LHCN-M2 (cell line): ENCODE data around the gene CD2. TPM values are rescaled to one million over a fixed set of nuclear protein-coding genes. Genes with fewer than 3 reads are reported as not detected.
"Not testable (repeated sequence)": the region's sequence is repeated elsewhere in the genome, so short reads cannot be mapped to it uniquely, and the experiment has no call there.

Experiments used
- DNase-seq: peaks from one replicate; pipeline ENCODE4 v3.0.0-alpha.2; 2012; ENCODE audit warnings: low read depth
- total RNA-seq: library from RNA; depleted of rRNA; stranded (reverse); fragments of >200 nt; gene quantifications from 2 replicates; pipeline ENCODE4 v1.2.3, GENCODE V29; 2014

The CD2 gene
- total RNA-seq, 1 experiment from 2014 or later, result not detected

DNA sequence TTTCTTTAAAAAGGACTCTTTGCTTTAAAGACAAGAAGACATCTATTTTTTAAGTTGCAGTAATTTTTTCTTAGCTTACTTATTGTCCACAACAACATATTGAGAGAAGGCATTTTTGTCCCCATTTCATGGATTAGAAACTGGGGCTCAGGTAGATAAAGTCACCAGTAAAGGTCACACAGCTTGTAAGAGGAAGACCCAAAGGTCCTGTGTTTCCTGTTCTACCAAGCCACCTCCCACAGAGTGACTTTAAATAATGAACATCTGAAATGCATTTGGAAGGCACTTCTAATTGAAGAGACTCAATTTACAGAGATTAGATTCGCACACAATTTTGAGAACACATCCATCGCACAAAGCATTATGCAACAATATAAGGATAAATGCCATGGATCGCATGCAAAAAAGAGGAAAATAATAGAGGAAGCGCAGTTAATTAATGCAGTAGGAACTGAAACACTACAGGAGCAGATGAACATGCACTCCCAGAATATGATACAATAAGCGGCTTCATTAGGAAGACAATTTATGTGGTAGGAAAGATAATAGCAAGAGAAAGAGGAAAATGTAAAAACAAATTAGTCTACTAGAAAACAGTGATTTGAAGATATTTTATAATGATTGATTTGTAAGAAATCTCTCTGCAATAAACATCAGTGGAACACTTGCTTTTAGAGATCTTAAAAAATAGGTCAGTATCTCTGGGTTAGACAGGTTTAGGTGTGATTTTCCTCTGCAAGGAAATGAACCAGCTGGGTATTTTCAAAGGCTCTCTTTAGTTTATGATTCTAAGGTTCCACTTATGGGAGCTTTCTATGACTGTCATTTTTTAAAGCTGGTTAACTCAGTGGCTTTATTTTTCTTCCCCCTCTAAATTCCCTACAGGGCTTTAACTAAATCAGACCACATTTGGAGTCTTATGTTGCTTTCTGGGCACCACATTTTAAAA, 27.1 kb upstream of the CD2 start:
- DNase-seq, result no peak

DNA sequence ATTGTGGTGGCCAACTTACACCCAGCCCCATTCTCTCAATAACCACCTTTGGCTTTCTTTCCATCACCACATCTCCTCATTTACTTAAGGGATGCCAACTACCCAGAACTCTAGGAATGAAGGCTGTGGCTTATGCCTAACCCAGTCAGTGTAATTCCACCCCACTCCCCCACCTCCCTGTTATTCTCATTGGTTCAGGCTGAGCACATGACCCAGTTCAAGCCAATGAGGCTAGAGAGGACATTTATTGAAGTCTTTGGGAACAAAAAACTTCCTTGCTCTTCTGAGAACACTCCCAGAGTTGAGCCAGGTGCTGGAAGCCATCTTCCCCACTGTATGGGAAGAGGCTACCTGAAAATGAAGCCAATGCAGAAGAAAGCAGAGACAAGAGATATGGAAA, 22.8 kb upstream of the CD2 start:
- DNase-seq, result no peak

GRCh38 chr1:116732726-116733125, 21.5 kb upstream of the CD2 start:
- no peak for DNase-seq

- no peak for DNase-seq
Observed at GRCh38 chr1:116733476-116734365, 20.5 kb upstream of the CD2 start.

GRCh38 chr1:116735246-116735645, 19.0 kb upstream of the CD2 start:
- no peak for DNase-seq

DNA sequence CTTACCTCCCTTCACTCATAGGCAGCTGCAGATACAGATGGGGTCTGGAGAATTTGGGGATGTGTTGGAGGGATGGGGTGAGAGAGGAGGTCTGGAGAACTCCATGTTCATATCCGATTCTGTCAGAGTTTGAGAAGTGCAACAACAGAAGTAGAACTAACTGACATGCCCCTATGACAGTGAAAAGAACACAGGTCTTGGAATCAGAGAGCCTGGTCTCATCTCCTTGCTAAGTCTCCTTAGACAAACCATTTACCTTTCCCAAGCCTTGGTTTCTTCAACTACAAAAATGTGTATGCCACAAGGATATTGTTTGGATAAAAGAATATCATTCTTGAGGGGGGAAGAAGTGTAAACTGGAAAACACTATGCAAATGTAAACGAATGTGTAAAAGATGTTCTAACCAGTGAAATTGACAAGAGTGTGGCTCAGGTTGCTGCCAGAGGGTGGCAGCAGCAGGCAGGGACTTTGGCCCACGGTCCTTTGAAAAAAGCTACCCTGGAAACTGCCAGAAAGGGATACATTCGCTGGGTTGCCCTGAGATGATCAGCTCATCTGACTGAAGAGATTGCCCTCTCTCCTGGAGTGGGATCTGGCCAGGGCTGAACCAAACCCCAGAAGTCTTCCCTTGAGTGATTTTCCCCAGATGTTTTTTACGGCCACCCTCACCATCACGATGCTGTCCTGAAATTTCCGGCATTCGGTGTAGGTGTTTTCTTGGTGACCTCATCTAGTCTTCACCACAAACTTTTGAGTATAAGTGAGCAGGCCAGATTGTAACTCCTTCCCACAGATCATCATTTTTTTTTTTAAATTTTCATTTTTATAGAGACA, 17.0 kb upstream of the CD2 start:
- DNase-seq, result peak; percentile 34

DNA sequence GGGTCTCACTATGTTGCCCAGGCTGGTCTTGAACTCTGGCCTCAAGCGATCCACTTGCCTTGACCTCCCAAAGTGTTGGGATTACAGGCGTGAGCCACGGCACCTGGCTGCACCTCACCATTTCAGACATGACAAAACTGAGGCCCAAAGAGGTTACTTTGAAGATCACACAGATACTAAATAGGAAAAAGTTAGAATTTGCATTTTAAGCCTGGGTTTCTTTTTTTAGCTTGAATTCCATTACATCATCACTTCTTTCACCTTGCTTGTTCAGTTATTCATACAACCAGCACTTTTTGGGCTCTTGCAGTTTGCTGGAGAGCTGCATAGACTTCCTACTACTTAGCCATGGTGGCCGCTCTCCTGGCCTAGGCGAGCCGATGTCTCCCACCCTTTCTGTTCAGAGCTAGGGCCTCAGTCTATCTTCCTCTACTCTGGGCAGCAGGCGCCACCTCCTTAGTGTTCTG, 16.3 kb upstream of the CD2 start:
- DNase-seq, result no peak

DNA sequence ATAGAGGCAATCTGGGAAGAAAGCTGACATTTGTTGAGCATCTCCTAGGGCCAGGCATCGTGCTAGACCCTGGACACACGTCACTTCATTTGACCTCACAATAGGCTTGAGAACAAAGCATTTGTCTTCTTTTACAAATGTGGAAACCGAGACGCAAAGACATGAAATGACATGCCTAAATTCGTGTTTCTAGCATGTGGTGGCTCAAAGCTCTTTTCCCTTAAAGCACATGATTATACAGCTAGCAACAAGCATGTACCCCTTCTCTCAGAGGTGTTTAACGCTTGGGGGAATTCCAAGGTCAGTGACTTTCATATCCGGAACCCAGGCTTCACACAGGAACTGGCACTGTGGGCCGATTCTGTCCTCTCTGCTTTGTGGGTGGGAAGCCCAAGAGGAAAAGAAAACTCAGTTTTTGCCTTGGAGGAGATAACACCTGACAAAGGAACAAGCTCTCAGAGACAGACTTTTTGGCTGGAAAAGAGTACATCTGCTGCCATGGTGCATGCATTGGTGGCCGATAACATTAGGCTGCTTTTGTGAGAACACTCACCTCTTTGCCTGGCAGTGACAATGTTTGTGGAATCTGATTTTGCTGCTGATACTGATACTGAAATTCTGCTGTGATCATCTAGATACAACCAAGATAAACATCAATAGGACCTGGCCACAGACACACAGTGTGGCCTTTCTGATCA, 15.4 kb upstream of the CD2 start:
- no peak for DNase-seq

GRCh38 chr1:116739371-116740012, 14.7 kb upstream of the CD2 start:
- no peak for DNase-seq

GRCh38 chr1:116740296-116740695, 13.9 kb upstream of the CD2 start:
- no peak for DNase-seq

GRCh38 chr1:116740746-116741145, 13.5 kb upstream of the CD2 start:
- DNase-seq, result no peak

DNA sequence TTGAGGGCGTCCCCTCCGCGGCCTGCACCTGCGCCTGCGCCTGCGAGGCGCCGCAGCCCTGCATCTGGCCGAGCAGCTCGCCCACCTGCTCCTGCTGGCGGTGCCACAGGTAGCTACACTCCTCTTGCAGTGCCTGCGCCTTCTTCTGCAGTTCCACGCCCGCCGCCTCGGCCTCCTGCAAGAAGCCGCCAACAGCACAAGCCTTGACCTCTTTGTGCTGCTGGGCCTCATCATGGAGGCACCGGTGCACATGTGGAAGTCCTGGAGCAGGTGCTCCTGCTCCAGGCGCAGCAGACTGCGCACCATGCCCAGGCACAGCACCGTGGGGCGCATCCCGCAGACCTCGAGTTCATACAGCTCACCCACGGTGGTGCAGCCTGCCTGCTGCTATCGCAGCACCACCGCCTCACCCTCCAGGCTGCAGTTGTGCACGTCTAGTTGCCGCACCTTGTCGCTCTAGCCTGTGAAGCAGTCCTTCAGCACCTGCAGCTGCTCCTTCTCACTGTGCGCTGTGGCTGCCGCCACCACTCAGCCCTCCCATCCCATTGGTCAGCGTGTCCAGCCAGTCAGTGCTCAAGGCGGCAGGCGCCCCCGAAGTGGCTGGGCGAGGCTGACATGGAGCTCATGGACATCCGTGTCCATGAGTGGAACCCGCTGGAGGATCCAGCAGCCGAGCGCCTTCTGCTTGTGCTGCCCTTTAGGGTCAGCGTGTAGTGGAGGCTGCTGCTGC, 12.2 kb upstream of the CD2 start:
- no peak for DNase-seq

- no peak for DNase-seq
Observed at GRCh38 chr1:116743535-116743934, 10.7 kb upstream of the CD2 start.

DNA sequence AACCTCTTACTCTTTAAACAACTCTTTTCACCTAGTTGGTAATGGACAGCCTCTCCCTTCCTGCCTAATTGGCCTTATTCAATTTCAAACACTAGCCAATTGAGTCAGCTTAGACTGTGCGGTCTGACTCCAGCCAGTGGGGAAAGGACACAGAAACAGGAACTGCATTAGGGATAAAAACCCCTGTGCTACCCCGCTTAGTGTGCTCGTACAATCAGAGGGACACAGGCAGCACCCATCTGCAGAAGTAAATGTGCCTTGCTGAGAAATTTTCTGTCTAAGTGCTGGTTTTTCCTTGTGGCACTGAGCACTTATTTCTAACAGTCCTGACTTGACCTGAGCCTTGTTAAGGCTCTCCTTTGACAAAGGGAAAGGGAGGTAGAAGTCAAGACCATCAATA, 6.0 kb upstream of the CD2 start:
- no peak for DNase-seq

DNA sequence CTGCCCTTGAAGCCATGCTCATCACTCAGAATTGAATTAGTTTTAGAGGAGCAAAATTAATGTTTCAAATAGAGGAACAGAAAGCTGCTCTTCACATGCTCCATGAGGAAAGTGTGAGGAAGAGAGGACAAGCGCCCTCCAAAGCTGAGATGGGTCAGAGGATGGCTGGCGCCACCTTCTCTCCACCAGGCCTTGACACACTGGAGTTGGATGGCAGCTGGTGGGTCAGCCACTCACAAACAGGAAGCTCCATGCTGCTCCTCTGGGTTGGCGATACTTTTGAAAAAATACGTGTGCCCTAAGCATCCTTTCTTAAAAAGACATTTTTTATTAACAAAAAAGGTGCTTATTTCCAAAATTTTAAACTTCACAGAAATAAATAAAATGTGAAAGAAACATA, 3.1 kb upstream of the CD2 start:
- DNase-seq, result no peak

GRCh38 chr1:116751621-116752020, 2.6 kb upstream of the CD2 start:
- DNase-seq, result no peak

GRCh38 chr1:116753312-116753711, 918 bp upstream of the CD2 start:
- DNase-seq, result no peak

DNA sequence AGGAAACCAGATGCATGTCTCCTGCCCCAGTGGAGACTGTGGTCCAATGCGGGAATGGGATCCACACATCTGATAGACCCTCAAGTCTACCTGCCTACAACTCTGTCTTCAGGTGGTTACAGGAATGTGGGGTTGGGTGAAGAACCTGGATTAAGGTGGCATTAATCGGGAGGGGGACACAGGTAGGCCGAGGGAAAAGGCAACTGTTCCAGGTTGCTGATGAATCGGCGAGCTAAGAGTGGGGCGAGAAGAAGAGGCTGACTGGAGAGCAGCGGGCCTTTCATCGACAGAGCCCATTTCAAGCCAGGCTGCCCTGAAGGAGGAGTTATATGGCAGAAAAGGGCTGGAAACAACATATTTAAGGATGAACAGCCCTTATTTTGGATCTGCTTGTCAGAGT, 836 bp downstream of the CD2 start:
- no peak for DNase-seq

DNA sequence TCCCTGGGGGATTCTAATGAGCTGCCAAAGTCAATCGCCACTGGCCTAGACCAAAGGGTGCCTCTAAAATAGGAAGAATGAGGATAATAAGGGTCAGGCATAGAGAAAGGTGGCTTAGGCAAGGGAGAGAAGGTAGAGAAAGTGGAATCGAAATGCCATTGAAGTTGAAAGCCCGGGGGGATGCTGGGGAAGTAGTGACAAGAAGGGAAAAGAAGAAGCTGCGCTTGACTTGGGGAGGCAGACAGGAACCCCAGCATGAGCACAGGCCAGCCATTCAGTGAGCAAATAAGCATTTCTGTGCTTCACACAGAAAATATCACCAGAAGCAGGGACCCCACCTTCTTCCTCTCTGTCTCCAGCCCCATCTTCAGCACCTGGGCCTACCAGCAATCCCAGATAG, 1.5 kb downstream of the CD2 start:
- no peak for DNase-seq

- DNase-seq, result not testable (repeated sequence)
Observed at GRCh38 chr1:116756092-116756491, 1.9 kb downstream of the CD2 start.
